ENCODE data around the gene PLEKHJ1. TPM values are rescaled to one million over a fixed set of nuclear protein-coding genes. Genes with fewer than 3 reads are reported as not detected.

Gene PLEKHJ1
- polyA plus RNA-seq, 3 donors, result 64.6 to 108 (median 84.1) TPM

- H3K27ac ChIP-seq (ENCODE audit: low read depth, low read length), result no peak overlapping the region
- WGBS, 3 donors, result 95 to 96% (median 96%) methylated on average over 18 of the region's 18 CpGs
Measured at GRCh38 chr19:2193807-2194206, 42.3 kb downstream of the PLEKHJ1 start.

DNA sequence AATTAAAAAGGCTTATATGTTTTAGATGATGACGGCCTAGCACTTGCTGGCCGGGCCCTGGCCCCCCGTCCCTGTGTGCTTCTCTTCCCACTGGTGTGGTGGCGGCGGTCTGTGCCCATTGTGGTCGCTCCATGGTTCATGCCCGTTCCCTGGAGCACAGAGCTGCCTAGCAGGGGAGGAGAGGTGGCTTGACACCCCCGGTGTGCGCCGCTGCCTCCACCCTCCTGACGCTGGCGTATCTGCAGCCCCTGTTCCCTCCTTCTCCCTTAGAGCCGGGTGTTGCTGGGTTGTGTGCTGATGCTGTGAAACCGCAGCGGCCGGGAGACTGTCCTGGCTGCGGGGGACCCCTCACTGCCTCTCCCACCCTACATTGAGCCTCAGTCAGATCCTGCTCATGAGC lies 43.3 kb downstream of the PLEKHJ1 start:
- H3K27ac ChIP-seq (ENCODE audit: low read depth, low read length), result no peak overlapping the region
- 95 to 97% (median 96%) methylated on average over 17 of the region's 17 CpGs for WGBS, 3 donors

DNA sequence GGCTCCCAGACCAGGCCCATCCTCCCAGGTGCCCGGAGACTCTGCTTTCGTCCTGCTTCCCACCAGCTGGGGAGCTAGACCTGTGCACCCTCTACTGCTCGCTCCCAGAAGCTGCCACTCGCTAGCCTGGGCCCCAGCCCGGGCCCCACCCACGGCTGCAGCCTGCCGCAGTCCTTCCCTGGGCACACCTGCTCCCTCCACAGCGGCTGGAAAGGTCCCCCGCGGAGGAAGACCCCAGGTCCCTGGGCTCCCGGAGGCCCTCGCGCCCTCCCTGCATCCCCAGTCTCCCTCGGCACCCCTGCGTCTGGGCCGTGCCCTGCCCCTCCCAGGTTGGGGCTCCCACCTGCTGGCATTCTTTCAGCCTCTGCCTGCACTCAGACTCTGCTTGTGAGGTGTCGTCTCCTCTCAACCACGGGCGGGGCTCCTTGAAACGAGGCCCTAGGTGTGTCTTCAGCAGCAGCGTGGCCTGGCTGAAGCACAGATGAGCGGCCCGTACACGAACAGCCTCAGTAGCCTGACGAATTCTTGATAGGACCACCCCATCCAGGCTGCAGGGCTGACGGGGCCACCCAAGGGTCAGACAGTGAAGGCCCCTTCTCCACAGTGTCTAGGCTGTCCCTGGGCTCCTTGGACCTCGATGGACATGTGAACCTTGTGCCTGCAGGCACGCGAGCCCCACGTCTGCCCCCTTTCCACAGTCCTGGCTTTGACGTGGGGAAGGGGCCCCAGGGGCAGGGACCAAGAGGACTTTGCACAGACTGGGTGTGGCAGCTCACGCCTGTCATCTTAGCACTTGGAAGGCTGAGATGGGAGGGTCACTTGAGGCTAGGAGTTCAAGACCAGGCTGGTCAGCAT lies 44.4 kb downstream of the PLEKHJ1 start:
- WGBS, 3 donors, result 88 to 93% (median 89%) methylated on average over 32 of the region's 32 CpGs
- H3K27ac ChIP-seq (ENCODE audit: low read depth, low read length), result no peak overlapping the region

GRCh38 chr19:2190848-2191455 lies 45.2 kb downstream of the PLEKHJ1 start:
- WGBS, 3 donors, result 91 to 94% (median 94%) methylated on average over 29 to 37 of the region's 37 CpGs
- no peak overlapping the region for H3K27ac ChIP-seq (ENCODE audit: low read depth, low read length)

- no peak overlapping the region for H3K27ac ChIP-seq (ENCODE audit: low read depth, low read length)
- WGBS, 3 donors, result 76 to 89% (median 89%) methylated on average over 16 of the region's 16 CpGs
Measured at GRCh38 chr19:2189880-2190279, 46.2 kb downstream of the PLEKHJ1 start.

DNA sequence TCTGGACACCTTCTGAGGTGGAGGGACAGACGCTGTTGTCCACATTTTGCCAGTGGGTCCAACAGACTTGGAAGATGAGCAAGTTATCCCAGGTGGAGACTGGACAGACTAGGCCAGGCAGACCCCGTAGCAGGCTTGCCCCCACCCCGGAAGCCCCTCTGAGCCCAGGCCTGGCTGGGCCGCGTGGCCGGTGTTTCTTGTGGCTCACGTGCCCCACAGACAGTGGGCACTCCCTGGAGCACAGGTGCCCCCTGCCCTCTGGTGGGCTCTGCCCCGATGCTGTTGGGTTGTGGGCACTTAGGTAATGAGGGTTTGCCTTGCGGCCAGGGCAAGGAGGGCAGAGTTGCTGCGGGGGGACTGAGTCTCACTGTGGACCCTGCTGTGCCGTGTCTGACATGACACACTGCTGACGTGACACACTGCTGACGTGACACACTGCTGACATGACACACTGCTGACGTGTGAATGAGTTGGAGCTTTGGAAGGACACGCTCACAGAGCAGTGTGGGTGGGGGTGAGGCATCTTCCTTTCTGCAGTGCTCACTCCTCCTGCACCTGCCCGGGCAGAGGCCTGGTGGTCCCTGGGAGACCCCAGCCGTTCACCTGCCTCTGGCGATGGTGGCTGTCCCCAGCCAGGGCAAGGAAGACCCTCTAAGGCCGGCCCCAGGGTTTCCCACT lies 47.3 kb downstream of the PLEKHJ1 start:
- H3K27ac ChIP-seq (ENCODE audit: low read depth, low read length), result no peak overlapping the region
- WGBS, 3 donors, result 92 to 96% (median 93%) methylated on average over 18 to 19 of the region's 19 CpGs

DNA sequence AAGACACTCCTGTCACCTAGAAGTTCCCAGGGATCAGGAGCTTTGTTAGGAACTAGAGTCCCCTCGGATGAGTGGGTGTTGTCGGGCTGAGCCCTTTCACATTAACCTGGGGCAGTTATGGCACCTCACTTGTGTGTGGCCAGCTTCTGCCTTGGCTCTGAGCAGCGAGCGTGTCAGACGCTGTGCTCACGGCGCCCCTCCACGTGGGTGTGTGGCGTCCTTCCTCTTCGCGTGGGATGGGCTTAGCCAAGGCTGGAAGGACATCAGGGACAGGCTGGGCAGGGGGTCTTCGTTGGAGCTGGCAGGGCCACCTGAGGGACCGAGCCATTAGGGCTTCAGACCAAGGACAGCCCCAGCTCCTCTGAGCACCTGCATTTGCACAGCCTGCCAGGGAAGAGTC lies 49.0 kb downstream of the PLEKHJ1 start:
- no peak overlapping the region for H3K27ac ChIP-seq (ENCODE audit: low read depth, low read length)
- WGBS, 3 donors, result 74 to 90% (median 75%) methylated on average over 13 of the region's 13 CpGs

DNA sequence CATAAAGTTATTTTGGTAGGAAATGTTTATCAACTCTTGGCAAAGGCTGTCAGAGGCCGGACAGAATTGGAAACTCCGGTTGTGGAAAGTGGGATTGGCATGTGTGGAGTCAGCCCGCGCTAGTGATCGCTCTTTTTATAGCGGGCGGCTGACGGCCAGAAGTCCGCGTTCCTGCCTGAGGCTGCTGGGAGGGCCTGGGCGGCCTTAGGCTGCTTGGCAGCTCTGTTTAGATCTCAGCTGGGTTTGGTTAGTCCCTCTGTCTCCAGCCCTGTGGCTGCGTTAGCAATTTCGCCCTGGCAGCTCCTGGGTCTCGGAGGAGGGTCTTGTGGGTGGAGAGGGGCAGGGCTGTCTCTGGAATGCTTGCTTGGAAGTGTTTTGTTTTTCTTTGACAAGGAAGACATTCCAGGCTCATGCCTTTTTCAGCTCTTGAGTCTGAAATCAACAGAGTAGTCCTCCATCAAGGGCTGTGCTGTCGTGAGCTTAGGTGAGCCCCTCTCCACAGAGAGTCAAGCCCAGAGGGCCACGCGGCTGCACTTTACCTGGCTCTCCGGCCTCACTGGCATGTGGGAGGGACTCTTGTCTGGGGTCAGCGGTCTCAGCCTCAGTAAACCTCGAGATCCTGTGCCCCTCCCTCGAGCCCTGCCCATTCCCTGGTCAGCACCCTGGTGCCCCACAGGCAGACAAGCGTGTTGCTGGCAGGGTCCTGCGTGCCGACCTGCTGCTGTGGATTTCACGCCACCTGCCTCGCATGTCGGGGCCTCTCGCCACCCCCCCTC lies 49.9 kb downstream of the PLEKHJ1 start:
- 42 to 64% (median 57%) methylated on average over 28 of the region's 28 CpGs for WGBS, 3 donors
- H3K27ac ChIP-seq (ENCODE audit: low read depth, low read length), result no peak overlapping the region

DNA sequence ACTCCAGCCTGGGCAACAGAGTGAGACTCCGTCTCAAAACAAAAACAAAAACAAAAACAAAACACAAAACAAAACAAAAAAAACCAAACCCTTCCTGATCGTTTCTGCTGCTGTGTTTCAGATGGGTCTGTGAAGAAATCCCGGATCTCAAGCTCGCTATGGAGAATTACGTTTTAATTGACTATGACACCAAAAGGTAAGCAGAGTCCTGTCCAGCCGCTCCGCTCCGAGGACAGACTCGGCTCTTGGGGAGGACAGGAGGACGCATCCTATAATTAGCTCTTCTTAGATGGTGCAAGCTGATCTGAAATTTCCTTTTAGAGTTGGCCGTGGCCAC lies 50.4 kb downstream of the PLEKHJ1 start:
- 40 to 73% (median 43%) methylated on average over 11 of the region's 11 CpGs for WGBS, 3 donors
- H3K27ac ChIP-seq (ENCODE audit: low read depth, low read length), result no peak overlapping the region

- no peak overlapping the region for H3K27ac ChIP-seq (ENCODE audit: low read depth, low read length)
- WGBS, 3 donors, result 93 to 95% (median 94%) methylated on average over 22 of the region's 22 CpGs
Measured at GRCh38 chr19:2184422-2184975, 51.6 kb downstream of the PLEKHJ1 start.

Other genes starting within 250 kb of the PLEKHJ1 start
- 10 to 100 TPM; 32.5 to 57.5 (median 47.4) TPM for gene BTBD2, start 220.6 kb downstream of the PLEKHJ1 start, polyA plus RNA-seq
- gene MKNK2, start 185.1 kb downstream of the PLEKHJ1 start, polyA plus RNA-seq, result 100 to 1,000 TPM; 175 to 226 (median 190) TPM
- gene MOB3A, start 140.0 kb downstream of the PLEKHJ1 start, polyA plus RNA-seq, result 10 to 100 TPM; 10.1 to 35.7 (median 28.6) TPM
- 10 to 100 TPM in 2 of 3 donors, 1 to 10 TPM in 1; 6.5 to 18.7 (median 17.0) TPM for gene IZUMO4, start 139.4 kb downstream of the PLEKHJ1 start, polyA plus RNA-seq
- 10 to 100 TPM; 68.0 to 70.9 (median 69.8) TPM for gene AP3D1, start 84.8 kb downstream of the PLEKHJ1 start, polyA plus RNA-seq
- gene DOT1L, start 72.4 kb downstream of the PLEKHJ1 start, polyA plus RNA-seq, result 10 to 100 TPM in 1 of 3 donors, 1 to 10 TPM in 2; 5.8 to 17.4 (median 8.4) TPM
- gene SF3A2, start 495 bp upstream of the PLEKHJ1 start, polyA plus RNA-seq, result 10 to 100 TPM; 31.2 to 36.4 (median 34.2) TPM
- under 1 TPM; 0.45 to 0.67 (median 0.59) TPM for gene AMH, start 13.0 kb upstream of the PLEKHJ1 start, polyA plus RNA-seq
- gene JSRP1, start 20.1 kb upstream of the PLEKHJ1 start, polyA plus RNA-seq, result under 1 TPM; 0.56 to 0.74 (median 0.56) TPM
- under 1 TPM; 0.10 to 0.48 (median 0.45) TPM for gene PEAK3, start 45.8 kb upstream of the PLEKHJ1 start, polyA plus RNA-seq
- gene LINGO3, start 71.8 kb upstream of the PLEKHJ1 start, polyA plus RNA-seq, result under 1 TPM in 2 of 3 donors, not detected in 1; 0.05 to 0.19 TPM
- 100 to 1,000 TPM in 2 of 3 donors, 10 to 100 TPM in 1; 97.8 to 222 (median 149) TPM for gene LSM7, start 92.3 kb upstream of the PLEKHJ1 start, polyA plus RNA-seq
- gene SPPL2B, start 92.4 kb upstream of the PLEKHJ1 start, polyA plus RNA-seq, result 10 to 100 TPM; 39.4 to 46.2 (median 45.5) TPM
- under 1 TPM in 2 of 3 donors, not detected in 1; 0.09 to 0.75 TPM for gene TMPRSS9, start 123.9 kb upstream of the PLEKHJ1 start, polyA plus RNA-seq
- 10 to 100 TPM; 69.4 to 96.4 (median 87.4) TPM for gene TIMM13, start 191.3 kb upstream of the PLEKHJ1 start, polyA plus RNA-seq
- 10 to 100 TPM in 2 of 3 donors, 1 to 10 TPM in 1; 6.9 to 23.0 (median 17.5) TPM for gene LMNB2, start 220.6 kb upstream of the PLEKHJ1 start, polyA plus RNA-seq
- gene GADD45B, start 239.8 kb upstream of the PLEKHJ1 start, polyA plus RNA-seq, result 100 to 1,000 TPM in 2 of 3 donors, 10 to 100 TPM in 1; 97.2 to 938 (median 522) TPM